ENCODE results near the gene FXR2.

DNA sequence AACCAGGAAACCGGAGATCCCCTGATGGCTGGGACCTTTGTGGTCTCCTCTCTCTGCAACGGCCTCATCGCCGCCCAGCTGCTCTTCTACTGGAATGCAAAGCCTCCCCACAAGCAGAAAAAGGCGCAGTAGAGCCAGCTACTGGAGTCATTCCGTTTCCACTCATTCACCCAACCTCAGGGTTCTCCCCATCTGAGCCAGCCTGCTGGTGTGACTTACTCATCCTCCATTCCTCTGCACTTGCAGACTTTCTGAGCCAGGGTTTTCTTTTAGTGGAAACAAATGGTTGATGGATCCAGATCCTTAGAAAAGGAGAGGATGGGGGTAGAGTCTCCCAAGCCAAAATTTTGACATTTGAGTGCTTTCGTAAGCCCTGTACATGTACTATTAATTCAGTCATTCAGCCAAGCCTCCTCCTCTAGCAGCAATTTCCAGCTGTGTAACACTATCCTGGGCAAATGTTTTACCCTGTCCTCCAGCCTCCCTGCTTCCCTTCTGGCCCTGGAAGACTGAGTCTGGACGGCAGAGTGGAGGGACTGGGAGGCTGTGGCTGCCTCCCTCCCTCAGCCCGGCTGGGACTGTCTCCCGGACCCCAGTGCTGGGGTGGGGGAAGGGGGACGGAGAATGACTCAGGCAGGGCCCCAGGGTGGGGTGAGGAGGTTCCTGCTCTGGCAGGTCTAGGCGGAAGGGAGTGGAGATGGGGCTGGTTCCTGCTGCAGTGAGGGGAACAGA, 27.1 kb downstream of the FXR2 start:
- TF ChIP-seq, protein P1, sequence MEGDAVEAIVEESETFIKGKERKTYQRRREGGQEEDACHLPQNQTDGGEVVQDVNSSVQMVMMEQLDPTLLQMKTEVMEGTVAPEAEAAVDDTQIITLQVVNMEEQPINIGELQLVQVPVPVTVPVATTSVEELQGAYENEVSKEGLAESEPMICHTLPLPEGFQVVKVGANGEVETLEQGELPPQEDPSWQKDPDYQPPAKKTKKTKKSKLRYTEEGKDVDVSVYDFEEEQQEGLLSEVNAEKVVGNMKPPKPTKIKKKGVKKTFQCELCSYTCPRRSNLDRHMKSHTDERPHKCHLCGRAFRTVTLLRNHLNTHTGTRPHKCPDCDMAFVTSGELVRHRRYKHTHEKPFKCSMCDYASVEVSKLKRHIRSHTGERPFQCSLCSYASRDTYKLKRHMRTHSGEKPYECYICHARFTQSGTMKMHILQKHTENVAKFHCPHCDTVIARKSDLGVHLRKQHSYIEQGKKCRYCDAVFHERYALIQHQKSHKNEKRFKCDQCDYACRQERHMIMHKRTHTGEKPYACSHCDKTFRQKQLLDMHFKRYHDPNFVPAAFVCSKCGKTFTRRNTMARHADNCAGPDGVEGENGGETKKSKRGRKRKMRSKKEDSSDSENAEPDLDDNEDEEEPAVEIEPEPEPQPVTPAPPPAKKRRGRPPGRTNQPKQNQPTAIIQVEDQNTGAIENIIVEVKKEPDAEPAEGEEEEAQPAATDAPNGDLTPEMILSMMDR (conservative IDR thresholded peaks at IDR 0.05 in 1 of 2, IDR thresholded peaks at IDR 0.05 in 1 of 2; ENCODE audit: extremely low read depth in 1 of 2, insufficient read depth in 1 of 2, low read depth in 1 of 2, low read length in 2 of 2): no peak
- no peak for TF ChIP-seq EZH2 (IDR thresholded peaks at IDR 0.05; ENCODE audit: borderline replicate concordance, low read length)

Data from mammary epithelial cell (primary cell).